HG03135 (cell line): ENCODE data around the gene ADCY3.

ENCODE experiments used
- ATAC-seq: cut with Tn5 transposase; IDR thresholded peaks from one replicate; pipeline ENCODE4 v1.9.1; 2021; ENCODE audit warnings: mild to moderate bottlenecking, moderate library complexity; ENCODE audit not compliant: unreplicated experiment

Gene ADCY3

GRCh38 chr2:24926220-24926601 lies 6.2 kb upstream of the ADCY3 start:
- ATAC-seq: no peak

- no peak for ATAC-seq
Observed at GRCh38 chr2:24925815-24926214, 5.8 kb upstream of the ADCY3 start.

- no peak for ATAC-seq
Observed at GRCh38 chr2:24924732-24925131, 4.7 kb upstream of the ADCY3 start.

- ATAC-seq: no peak
Observed at GRCh38 chr2:24924266-24924665, 4.2 kb upstream of the ADCY3 start.

- no peak for ATAC-seq
Observed at GRCh38 chr2:24923106-24923505, 3.1 kb upstream of the ADCY3 start.

GRCh38 chr2:24922556-24922955 lies 2.5 kb upstream of the ADCY3 start:
- ATAC-seq: no peak

- ATAC-seq: peak; percentile 13
Observed at GRCh38 chr2:24920809-24921441, 888 bp upstream of the ADCY3 start.

GRCh38 chr2:24919506-24920097 lies 435 bp downstream of the ADCY3 start:
- peak; percentile 29 for ATAC-seq

- no peak for ATAC-seq
Observed at GRCh38 chr2:24919037-24919505, 966 bp downstream of the ADCY3 start.

GRCh38 chr2:24918326-24919036 lies 1.6 kb downstream of the ADCY3 start:
- no peak for ATAC-seq

- ATAC-seq: no peak
Observed at GRCh38 chr2:24917731-24918325, 2.2 kb downstream of the ADCY3 start.

- no peak for ATAC-seq
Observed at GRCh38 chr2:24917086-24917485, 3.0 kb downstream of the ADCY3 start.

GRCh38 chr2:24915796-24916195 lies 4.2 kb downstream of the ADCY3 start:
- ATAC-seq: no peak

GRCh38 chr2:24915175-24915574 lies 4.9 kb downstream of the ADCY3 start:
- no peak for ATAC-seq

GRCh38 chr2:24914713-24915112 lies 5.3 kb downstream of the ADCY3 start:
- no peak for ATAC-seq

- ATAC-seq: no peak
Observed at GRCh38 chr2:24913911-24914310, 6.1 kb downstream of the ADCY3 start.

- no peak for ATAC-seq
Observed at GRCh38 chr2:24912986-24913385, 7.1 kb downstream of the ADCY3 start.

GRCh38 chr2:24912523-24912922 lies 7.5 kb downstream of the ADCY3 start:
- ATAC-seq: no peak

GRCh38 chr2:24910245-24910644 lies 9.8 kb downstream of the ADCY3 start:
- ATAC-seq: no peak

- ATAC-seq: no peak
Observed at GRCh38 chr2:24909555-24910177, 10.4 kb downstream of the ADCY3 start.

GRCh38 chr2:24908461-24908901 lies 11.6 kb downstream of the ADCY3 start:
- no peak for ATAC-seq
